Cerebellar nuclear complex (tissue), 1 donor: ENCODE data around the gene CNTNAP2.
"Not testable (repeated sequence)": the region's sequence is repeated elsewhere in the genome, so short reads cannot be mapped to it uniquely, and the experiment has no call there.

Source experiments
- DNase-seq, 2 experiments: peaks; one replicate each; lab custom pipeline; 2025; lab: John Stamatoyannopoulos, UW

The CNTNAP2 gene

GRCh38 chr7:148442933-148443332, 2326.3 kb downstream of the CNTNAP2 start:
- DNase-seq, result no peak

GRCh38 chr7:148445260-148446044, 2328.9 kb downstream of the CNTNAP2 start:
- no peak for DNase-seq

GRCh38 chr7:148447221-148447849, 2330.7 kb downstream of the CNTNAP2 start:
- no peak for DNase-seq

GRCh38 chr7:148451526-148451925, 2334.9 kb downstream of the CNTNAP2 start:
- not testable (repeated sequence) for DNase-seq

GRCh38 chr7:148456351-148456750, 2339.8 kb downstream of the CNTNAP2 start:
- no peak for DNase-seq

- no peak for DNase-seq
Measured at GRCh38 chr7:148457310-148457921, 2340.8 kb downstream of the CNTNAP2 start.

- DNase-seq, result no peak
Measured at GRCh38 chr7:148458263-148458662, 2341.7 kb downstream of the CNTNAP2 start.

GRCh38 chr7:148461392-148462179, 2345.0 kb downstream of the CNTNAP2 start:
- no peak for DNase-seq

GRCh38 chr7:148462774-148463173, 2346.2 kb downstream of the CNTNAP2 start:
- not testable (repeated sequence) for DNase-seq

GRCh38 chr7:148463210-148463609, 2346.6 kb downstream of the CNTNAP2 start:
- DNase-seq, result no peak

- no peak for DNase-seq
Measured at GRCh38 chr7:148464947-148465346, 2348.3 kb downstream of the CNTNAP2 start.

- DNase-seq, result not testable (repeated sequence)
Measured at GRCh38 chr7:148465441-148465840, 2348.8 kb downstream of the CNTNAP2 start.

GRCh38 chr7:148466120-148466519, 2349.5 kb downstream of the CNTNAP2 start:
- no peak for DNase-seq

- DNase-seq, result no peak
Measured at GRCh38 chr7:148468700-148469098, 2352.1 kb downstream of the CNTNAP2 start.
